Measurements from ENCODE around the gene OXLD1.

The OXLD1 gene

GRCh38 chr17:81712468-81713003 is 46.1 kb upstream of the OXLD1 start:
- no peak for DNase-seq (ENCODE audit: low read depth)
- no peak for TF ChIP-seq CTCF (conservative IDR thresholded peaks at IDR 0.05; ENCODE audit: control insufficient read depth, insufficient read depth, low read depth, low read length)
- peak overlapping the region; percentile 54 for H3K4me3 ChIP-seq (ENCODE audit: control insufficient read depth, low read depth, low read length)

DNA sequence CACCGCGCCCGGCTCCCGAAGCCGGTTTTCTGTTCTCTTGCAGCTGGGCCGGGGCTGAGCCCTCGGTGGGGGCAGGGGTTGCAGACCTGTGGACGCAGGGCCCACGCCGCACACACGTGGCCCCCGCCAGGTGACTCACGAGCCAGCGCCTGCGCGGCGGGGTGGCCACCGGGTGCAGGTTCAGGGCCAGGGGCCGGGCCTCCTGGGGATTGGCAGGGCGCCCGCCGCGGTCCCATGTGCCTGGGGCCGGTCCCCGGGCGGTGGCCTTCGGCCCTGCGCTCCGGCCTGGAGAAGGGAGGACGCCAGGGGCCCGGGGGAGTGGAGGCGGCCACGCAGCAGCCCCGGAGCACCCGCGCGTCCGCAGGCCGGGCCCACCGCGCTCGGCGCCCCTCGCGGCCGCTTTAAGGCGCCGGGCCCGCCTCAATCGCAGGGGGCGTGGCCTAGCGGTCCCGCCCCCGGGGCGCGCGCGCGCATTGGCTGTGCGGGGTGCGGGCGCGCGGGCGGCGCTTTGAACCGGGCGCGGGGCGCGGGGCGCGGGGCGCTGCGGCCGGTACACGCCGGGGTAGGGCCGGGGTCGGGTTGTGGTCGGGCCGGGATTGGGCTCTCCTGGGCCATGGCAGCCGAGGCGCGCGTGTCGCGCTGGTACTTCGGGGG is 45.5 kb upstream of the OXLD1 start, which contains the start of gene SLC25A10:
Gene SLC25A10, plus strand, starts transcription at position 471 of the 654 bp plus-strand sequence. Its CDS starts 143 bp downstream, at position 614.
- peak; percentile 63 for DNase-seq (ENCODE audit: low read depth)
- H3K4me3 ChIP-seq (ENCODE audit: control insufficient read depth, low read depth, low read length), result peak within 1 kb of the TSS; percentile 54
- TF ChIP-seq CTCF (conservative IDR thresholded peaks at IDR 0.05; ENCODE audit: control insufficient read depth, insufficient read depth, low read depth, low read length), result no peak

- TF ChIP-seq CTCF (conservative IDR thresholded peaks at IDR 0.05; ENCODE audit: control insufficient read depth, insufficient read depth, low read depth, low read length), result no peak
- peak; percentile 37 for DNase-seq (ENCODE audit: low read depth)
- no peak overlapping the region for H3K4me3 ChIP-seq (ENCODE audit: control insufficient read depth, low read depth, low read length)
Observed at GRCh38 chr17:81710514-81711308, 44.3 kb upstream of the OXLD1 start.

DNA sequence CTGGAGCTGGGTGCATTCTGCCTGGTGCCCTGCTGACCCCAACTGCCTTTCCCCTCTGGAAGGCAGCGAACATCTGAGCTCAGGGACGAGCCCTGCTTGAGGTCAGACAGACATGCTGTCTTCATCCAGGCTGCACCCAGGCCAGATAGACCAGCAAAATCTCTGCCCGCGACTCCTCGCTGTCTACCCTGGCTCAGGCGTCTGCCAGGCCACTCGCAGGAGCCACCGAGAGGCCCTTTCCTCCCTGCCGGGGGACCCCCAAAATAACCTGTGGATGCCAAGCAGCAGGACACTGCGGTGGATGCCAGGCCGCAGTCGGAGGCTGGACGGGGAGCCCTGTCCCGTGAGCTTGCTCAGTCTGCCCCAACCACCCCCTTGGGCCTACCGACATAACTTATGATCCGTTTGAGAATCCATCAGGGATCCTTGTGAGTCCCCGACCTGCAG is 42.4 kb upstream of the OXLD1 start:
- no peak for DNase-seq (ENCODE audit: low read depth)
- H3K4me3 ChIP-seq (ENCODE audit: control insufficient read depth, low read depth, low read length), result no peak overlapping the region
- no peak for TF ChIP-seq CTCF (conservative IDR thresholded peaks at IDR 0.05; ENCODE audit: control insufficient read depth, insufficient read depth, low read depth, low read length)

- H3K4me3 ChIP-seq (ENCODE audit: control insufficient read depth, low read depth, low read length), result no peak overlapping the region
- TF ChIP-seq CTCF (conservative IDR thresholded peaks at IDR 0.05; ENCODE audit: control insufficient read depth, insufficient read depth, low read depth, low read length), result no peak
- DNase-seq (ENCODE audit: low read depth), result no peak
Observed at GRCh38 chr17:81707725-81708646, 41.6 kb upstream of the OXLD1 start.

All from fibroblast of mammary gland (primary cell).